ENCODE results near the gene HYAL3. TPM values are rescaled to one million over a fixed set of nuclear protein-coding genes. Genes with fewer than 3 reads are reported as not detected.

Gene HYAL3
- total and polyA plus RNA-seq, 2 donors from 2014 or later: 2.0 to 3.2 TPM

DNA sequence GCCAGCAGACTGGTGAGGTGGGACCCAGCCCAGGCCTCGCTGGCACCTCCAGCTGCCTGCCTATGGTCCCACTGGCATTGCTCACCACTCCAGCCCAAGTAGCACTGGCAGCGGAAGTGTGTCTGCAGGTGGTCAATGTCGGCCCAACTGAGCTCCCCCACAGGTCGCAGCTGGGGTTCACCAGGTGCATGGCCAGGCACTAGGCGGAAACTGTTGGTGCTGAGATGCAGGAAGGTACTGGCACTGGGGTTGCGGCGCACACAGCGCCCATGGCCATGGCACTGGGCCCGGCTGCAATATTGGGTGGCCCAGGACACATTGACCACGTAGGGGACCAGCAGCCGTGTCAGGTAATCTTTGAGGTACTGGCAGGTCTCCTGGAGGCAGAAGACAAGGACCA, 19.0 kb upstream of the HYAL3 start:
- Histone ChIP-seq H3K9me3 (ENCODE audit: control insufficient read depth in 2 of 3, insufficient read depth in 1 of 3, low read length in 3 of 3) (no peaks in the 10 kb centered on the region), H3K4me1 (ENCODE audit: control insufficient read depth in 2 of 3, insufficient read depth in 2 of 3, low read depth in 1 of 3, low read length in 3 of 3) (peaks cover 3 to 40% (median 20%) of the 10 kb centered on the region in 3 donors), H3K36me3 (ENCODE audit: control insufficient read depth in 2 of 3, insufficient read depth in 3 of 3, low read length in 3 of 3) (peaks cover 6 to 18% (median 14%) of the 10 kb centered on the region in 3 donors), H3K4me3 (ENCODE audit: low read length in 3 of 3) (peak overlapping the region in 1 of 3 donors; percentile 13), H3K27me3 (ENCODE audit: control insufficient read depth, insufficient read depth, low read length) (no peaks in the 10 kb centered on the region), H3K9ac (ENCODE audit: low read length in 3 of 3) (no peak overlapping the region), H3K27ac (ENCODE audit: low read depth in 2 of 2, low read length in 2 of 2) (no peak overlapping the region)
- intact Hi-C loops (cut with DNase I): no loop called here
- no peak for FAIRE-seq
- no peak for TF ChIP-seq CTCF (IDR thresholded peaks at IDR 0.05; ENCODE audit: borderline replicate concordance, extremely low read depth, insufficient read depth)
- DNase-seq: no peak

DNA sequence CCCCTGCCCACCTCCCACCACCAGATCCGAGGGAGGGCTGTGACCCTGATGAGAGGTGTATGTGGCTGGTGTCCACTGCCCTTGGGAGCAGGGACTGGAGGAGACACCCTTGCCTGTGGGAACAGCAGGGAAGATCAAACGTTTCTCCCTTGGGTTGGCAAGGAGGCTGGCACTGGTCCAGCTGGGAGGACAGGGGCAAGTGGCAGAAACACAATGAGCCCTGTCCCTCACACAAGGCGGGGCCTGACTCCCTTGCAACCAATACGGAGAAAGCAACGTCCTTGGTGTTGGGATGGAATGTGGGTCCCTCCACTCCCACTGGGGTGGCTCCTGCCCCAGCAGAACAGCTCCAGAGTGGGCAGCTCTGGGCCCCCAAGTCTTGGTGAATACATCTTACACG, 18.1 kb upstream of the HYAL3 start:
- Histone ChIP-seq H3K4me3 (ENCODE audit: low read length in 3 of 3) (no peak overlapping the region), H3K4me1 (ENCODE audit: control insufficient read depth in 2 of 3, insufficient read depth in 2 of 3, low read depth in 1 of 3, low read length in 3 of 3) (peaks cover 3 to 35% (median 20%) of the 10 kb centered on the region in 3 donors), H3K36me3 (ENCODE audit: control insufficient read depth in 2 of 3, insufficient read depth in 3 of 3, low read length in 3 of 3) (peaks cover 6 to 18% (median 14%) of the 10 kb centered on the region in 3 donors), H3K27me3 (ENCODE audit: control insufficient read depth, insufficient read depth, low read length) (no peaks in the 10 kb centered on the region), H3K27ac (ENCODE audit: low read depth in 2 of 2, low read length in 2 of 2) (peak overlapping the region in 1 of 2 donors; percentile 5), H3K9me3 (ENCODE audit: control insufficient read depth in 2 of 3, insufficient read depth in 1 of 3, low read length in 3 of 3) (no peaks in the 10 kb centered on the region), H3K9ac (ENCODE audit: low read length in 3 of 3) (no peak overlapping the region)
- intact Hi-C loops (cut with DNase I): no loop called here
- TF ChIP-seq CTCF (IDR thresholded peaks at IDR 0.05; ENCODE audit: borderline replicate concordance, extremely low read depth, insufficient read depth): no peak
- FAIRE-seq (no peak), DNase-seq (peak in 1 of 5 donors; percentile 85)

- TF ChIP-seq CTCF (IDR thresholded peaks at IDR 0.05; ENCODE audit: borderline replicate concordance, extremely low read depth, insufficient read depth): no peak
- Histone ChIP-seq H3K4me3 (ENCODE audit: low read length in 3 of 3) (no peak overlapping the region), H3K36me3 (ENCODE audit: control insufficient read depth in 2 of 3, insufficient read depth in 3 of 3, low read length in 3 of 3) (peaks cover 6 to 18% (median 14%) of the 10 kb centered on the region in 3 donors), H3K27me3 (ENCODE audit: control insufficient read depth, insufficient read depth, low read length) (no peaks in the 10 kb centered on the region), H3K9me3 (ENCODE audit: control insufficient read depth in 2 of 3, insufficient read depth in 1 of 3, low read length in 3 of 3) (no peaks in the 10 kb centered on the region), H3K27ac (ENCODE audit: low read depth in 2 of 2, low read length in 2 of 2) (peak overlapping the region; percentile 1 to 5), H3K9ac (ENCODE audit: low read length in 3 of 3) (no peak overlapping the region), H3K4me1 (ENCODE audit: control insufficient read depth in 2 of 3, insufficient read depth in 2 of 3, low read depth in 1 of 3, low read length in 3 of 3) (peaks cover 3 to 33% (median 20%) of the 10 kb centered on the region in 3 donors)
- FAIRE-seq (no peak), DNase-seq (peak in 1 of 5 donors; percentile 96)
- intact Hi-C loops (cut with DNase I): no loop called here
Measured at GRCh38 chr3:50316657-50317242, 17.5 kb upstream of the HYAL3 start.
